Measurements from ENCODE around the gene IAPP. TPM values are rescaled to one million over a fixed set of nuclear protein-coding genes. Genes with fewer than 3 reads are reported as not detected.
"Not testable (repeated sequence)": the region's sequence is repeated elsewhere in the genome, so short reads cannot be mapped to it uniquely, and the experiment has no call there.

Gene IAPP
- total RNA-seq, 4 donors from 2014 or later: not detected

DNA sequence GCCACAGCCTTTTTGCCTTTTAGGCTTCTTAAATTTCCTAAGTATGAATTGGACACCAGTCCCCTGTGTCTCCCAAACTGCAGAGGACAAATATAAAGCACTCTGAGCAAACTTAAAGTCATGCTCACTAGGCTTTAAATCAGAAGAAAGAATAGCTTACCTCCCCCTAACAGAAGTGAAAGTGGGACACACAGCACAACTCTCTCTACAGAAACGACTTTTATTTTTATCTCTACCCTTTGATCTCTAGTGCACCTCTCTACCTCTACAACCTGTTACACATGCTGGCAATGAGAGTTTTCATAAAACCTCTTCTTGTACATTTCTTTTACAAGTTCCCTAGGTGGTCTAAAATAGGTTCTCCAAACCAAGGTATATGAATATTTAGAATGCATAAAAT, 19.7 kb downstream of the IAPP start:
- intact Hi-C loops (cut with DNase I): no loop called here
- 5 to 33% methylated on average over 1 of the region's 1 CpG for WGBS, 2 donors
- no peaks in the 10 kb centered on the region for H3K4me1 ChIP-seq
- H3K27ac ChIP-seq: no peak overlapping the region
- H3K27me3 ChIP-seq: no peaks in the 10 kb centered on the region
- no peak overlapping the region for H3K4me3 ChIP-seq (replicated peaks in 1 of 3)
- no peak for TF ChIP-seq POLR2A (IDR thresholded peaks at IDR 0.05)
- TF ChIP-seq, protein P1, sequence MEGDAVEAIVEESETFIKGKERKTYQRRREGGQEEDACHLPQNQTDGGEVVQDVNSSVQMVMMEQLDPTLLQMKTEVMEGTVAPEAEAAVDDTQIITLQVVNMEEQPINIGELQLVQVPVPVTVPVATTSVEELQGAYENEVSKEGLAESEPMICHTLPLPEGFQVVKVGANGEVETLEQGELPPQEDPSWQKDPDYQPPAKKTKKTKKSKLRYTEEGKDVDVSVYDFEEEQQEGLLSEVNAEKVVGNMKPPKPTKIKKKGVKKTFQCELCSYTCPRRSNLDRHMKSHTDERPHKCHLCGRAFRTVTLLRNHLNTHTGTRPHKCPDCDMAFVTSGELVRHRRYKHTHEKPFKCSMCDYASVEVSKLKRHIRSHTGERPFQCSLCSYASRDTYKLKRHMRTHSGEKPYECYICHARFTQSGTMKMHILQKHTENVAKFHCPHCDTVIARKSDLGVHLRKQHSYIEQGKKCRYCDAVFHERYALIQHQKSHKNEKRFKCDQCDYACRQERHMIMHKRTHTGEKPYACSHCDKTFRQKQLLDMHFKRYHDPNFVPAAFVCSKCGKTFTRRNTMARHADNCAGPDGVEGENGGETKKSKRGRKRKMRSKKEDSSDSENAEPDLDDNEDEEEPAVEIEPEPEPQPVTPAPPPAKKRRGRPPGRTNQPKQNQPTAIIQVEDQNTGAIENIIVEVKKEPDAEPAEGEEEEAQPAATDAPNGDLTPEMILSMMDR (IDR thresholded peaks at IDR 0.05): no peak
- DNase-seq: no peak
- no peaks in the 10 kb centered on the region for H3K36me3 ChIP-seq
- no peaks in the 10 kb centered on the region for H3K9me3 ChIP-seq

DNA sequence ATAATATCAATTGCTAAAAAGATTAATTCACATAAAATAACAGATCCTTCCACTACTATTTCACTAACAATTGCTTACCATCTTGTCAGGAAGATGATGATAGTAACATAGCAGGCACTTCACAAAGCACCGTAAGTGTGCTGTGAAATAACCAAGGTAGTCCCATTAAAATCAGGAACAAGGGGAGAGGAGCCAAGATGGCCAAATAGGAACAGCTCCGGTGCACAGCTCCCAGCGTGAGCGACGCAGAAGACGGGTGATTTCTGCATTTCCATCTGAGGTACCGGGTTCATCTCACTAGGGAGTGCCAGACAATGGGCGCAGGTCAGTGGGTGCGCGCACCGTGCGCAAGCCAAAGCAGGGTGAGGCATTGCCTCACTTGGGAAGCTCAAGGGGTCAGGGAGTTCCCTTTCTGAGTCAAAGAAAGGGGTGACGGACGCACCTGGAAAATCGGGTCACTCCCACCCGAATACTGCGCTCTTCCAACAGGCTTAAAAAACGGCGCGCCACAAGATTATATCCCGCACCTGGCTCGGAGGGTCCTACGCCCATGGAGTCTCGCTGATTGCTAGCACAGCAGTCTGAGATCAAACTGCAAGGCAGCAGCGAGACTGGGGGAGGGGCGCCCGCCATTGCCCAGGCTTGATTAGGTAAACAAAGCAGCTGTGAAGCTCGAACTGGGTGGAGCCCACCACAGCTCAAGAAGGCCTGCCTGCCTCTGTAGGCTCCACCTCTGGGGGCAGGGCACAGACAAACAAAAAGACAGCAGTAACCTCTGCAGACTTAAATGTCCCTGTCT, 22.3 kb downstream of the IAPP start:
- DNase-seq; H3K36me3 ChIP-seq; H3K27ac ChIP-seq; intact Hi-C loops (cut with DNase I); H3K27me3 ChIP-seq; H3K4me3 ChIP-seq (replicated peaks in 1 of 3); H3K4me1 ChIP-seq; H3K9me3 ChIP-seq: not testable (repeated sequence)
- 89 to 90% methylated on average over 26 to 27 of the region's 28 CpGs for WGBS, 2 donors

DNA sequence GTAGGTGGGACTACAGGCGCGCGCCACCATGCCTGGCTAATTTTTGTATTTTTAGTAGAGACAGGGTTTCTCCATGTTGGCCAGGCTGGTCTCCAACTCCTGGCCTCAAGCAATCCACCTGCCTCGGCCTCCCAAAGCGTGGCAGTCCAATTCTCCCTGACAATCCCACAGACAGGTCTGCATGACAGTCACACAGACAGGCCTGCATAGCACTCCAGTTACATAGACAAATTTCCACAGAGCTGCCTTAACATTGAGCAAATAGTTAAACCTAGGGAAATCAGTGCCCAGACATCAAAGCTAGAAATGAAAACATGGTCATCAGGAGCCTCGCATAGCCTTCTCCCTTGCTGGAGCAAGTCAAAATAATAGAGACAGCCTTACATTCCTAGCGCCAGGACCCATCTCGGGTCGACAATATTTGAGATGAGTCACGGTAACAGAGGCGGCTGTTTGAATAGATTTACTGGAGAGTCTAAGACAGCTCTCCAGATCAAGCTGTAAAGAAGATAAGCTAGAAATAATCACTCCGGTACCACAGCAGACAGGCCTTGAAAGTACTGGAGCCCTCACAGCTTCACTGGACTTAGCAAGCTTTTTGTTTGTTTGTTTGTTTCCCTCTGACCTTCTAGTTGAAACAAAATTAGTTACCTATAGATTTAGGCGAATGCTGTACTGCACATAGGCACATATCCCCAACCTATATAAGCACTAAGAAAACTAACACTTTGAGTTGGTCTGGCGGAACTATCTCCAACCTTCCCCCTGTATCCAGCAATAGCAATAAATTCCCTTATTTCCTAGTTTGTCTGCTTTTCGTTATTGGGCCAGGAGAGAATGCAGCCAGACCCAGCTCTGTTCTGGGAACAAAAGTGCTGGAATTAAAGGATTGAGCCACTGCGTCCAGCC, 40.9 kb downstream of the IAPP start:
- TF ChIP-seq, protein P1 (IDR thresholded peaks at IDR 0.05): no peak
- no peak for TF ChIP-seq POLR2A (IDR thresholded peaks at IDR 0.05)
- intact Hi-C loops (cut with DNase I): no loop called here
- no peak overlapping the region for H3K4me3 ChIP-seq (replicated peaks in 1 of 3)
- no peaks in the 10 kb centered on the region for H3K36me3 ChIP-seq
- no peaks in the 10 kb centered on the region for H3K9me3 ChIP-seq
- no peaks in the 10 kb centered on the region for H3K27me3 ChIP-seq
- 82 to 87% methylated on average over 16 of the region's 16 CpGs for WGBS, 2 donors
- no peaks in the 10 kb centered on the region for H3K4me1 ChIP-seq
- DNase-seq: no peak
- no peak overlapping the region for H3K27ac ChIP-seq

DNA sequence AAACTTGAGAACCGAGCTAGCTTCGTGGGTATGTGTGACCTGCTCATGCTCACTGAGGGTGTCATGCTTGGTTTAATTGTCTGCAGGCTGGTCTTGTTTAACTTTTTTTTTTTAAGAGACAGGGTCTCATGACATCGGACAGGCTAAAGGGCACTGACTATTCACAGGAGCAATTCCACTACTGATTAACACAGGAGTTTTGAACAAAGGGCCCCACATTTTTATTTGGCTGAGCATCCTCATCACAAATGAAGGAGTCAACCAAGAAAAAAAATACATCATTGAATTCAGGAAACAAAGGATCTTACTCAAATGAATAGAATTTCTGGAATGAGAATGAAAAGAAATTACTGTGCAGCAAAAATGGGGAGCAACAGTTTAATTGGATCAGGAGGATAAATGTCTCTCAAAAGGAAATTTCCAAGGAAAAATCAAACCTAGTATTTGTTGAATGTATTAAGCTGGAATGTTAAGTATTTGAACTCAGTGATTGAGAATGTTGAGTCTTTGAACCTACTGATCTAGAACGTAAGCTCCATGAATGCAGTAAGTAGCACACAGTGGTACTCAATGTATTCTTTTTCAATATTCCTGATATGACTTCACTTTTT, 43.9 kb downstream of the IAPP start:
- H3K36me3 ChIP-seq: no peaks in the 10 kb centered on the region
- H3K27me3 ChIP-seq: no peaks in the 10 kb centered on the region
- DNase-seq: no peak
- H3K9me3 ChIP-seq: no peaks in the 10 kb centered on the region
- no peaks in the 10 kb centered on the region for H3K4me1 ChIP-seq
- no peak for TF ChIP-seq POLR2A (IDR thresholded peaks at IDR 0.05)
- TF ChIP-seq, protein P1 (IDR thresholded peaks at IDR 0.05): no peak
- WGBS, 2 donors: 50 to 57% methylated on average over 4 of the region's 4 CpGs
- H3K27ac ChIP-seq: no peak overlapping the region
- H3K4me3 ChIP-seq (replicated peaks in 1 of 3): no peak overlapping the region
- intact Hi-C loops (cut with DNase I): no loop called here

DNA sequence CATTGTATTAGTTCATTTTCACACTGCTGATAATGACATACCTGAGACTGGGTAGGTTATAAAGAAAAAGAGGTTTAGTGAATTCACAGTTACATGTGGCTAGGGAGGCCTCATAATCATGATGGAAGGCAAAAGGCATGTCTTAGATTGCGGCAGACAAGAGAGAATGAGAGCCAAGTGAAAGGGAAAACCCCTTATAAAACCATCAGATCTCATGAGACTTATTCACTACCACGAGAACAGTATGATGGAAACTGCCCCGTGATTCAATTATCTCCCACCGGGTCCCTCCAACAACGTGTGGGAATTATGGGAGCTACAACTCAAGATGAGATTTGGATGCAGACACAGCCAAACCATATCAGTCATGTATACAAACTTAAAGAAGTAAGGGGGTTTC, 45.7 kb downstream of the IAPP start:
- WGBS, 2 donors: 81 to 84% methylated on average over 5 of the region's 5 CpGs
- H3K4me3 ChIP-seq (replicated peaks in 1 of 3); H3K36me3 ChIP-seq; intact Hi-C loops (cut with DNase I); DNase-seq; H3K27me3 ChIP-seq; H3K4me1 ChIP-seq; H3K9me3 ChIP-seq; H3K27ac ChIP-seq: not testable (repeated sequence)

DNA sequence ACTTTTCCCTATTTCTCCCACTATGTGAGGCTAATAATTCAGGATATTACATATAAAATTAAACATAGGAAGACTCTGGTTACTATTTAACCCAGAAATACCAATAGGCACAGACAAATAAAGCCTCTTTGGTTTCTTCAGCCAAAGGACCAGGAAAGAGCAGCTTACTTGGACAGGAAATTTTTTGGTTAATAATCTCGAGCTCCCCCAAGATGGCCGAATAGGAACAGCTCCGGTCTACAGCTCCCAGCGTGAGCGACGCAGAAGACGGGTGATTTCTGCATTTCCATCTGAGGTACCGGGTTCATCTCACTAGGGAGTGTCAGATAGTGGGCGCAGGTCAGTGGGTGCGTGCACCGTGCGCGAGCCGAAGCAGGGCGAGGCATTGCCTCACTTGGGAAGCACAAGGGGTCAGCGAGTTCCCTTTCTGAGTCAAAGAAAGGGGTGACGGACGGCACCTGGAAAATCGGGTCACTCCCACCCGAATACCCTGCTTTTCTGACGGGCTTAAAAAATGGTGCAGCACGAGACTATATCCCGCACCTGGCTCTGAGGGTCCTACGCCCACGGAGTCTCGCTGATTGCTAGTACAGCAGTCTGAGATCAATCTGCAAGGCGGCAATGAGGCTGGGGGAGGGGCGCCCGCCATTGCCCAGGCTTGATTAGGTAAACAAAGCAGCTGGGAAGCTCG, 46.5 kb downstream of the IAPP start:
- DNase-seq; H3K4me3 ChIP-seq (replicated peaks in 1 of 3); H3K36me3 ChIP-seq; H3K4me1 ChIP-seq; H3K9me3 ChIP-seq; intact Hi-C loops (cut with DNase I); H3K27ac ChIP-seq; H3K27me3 ChIP-seq: not testable (repeated sequence)
- 86 to 89% methylated on average over 30 of the region's 30 CpGs for WGBS, 2 donors
